SU-DHL-6 (cell line): Measurements from ENCODE around the gene NSUN7.

Experiments
- CTCF ChIP-seq: fragments of 200-600 bp; sonication (generic); IDR thresholded peaks from one replicate; pipeline ENCODE4 v1.5.1; 2017; ENCODE audit warnings: antibody characterized with exemption, mild to moderate bottlenecking, low read length, moderate library complexity; ENCODE audit not compliant: insufficient read depth, poor library complexity, severe bottlenecking
- EZH2phosphoT487 ChIP-seq: fragments of 200-600 bp; sonication (generic), shearing (Covaris generic); conservative IDR thresholded peaks from 2 replicates; pipeline ENCODE4 v1.6.1; 2018; ENCODE audit warnings: mild to moderate bottlenecking, antibody characterized with exemption, low read length, moderate library complexity, mixed read lengths

GRCh38 chr4:40804598-40804997 lies 54.8 kb downstream of the NSUN7 start:
- TF ChIP-seq CTCF (no peak), EZH2phosphoT487 (no peak)
